ENCODE results near the gene SUFU.
"Not testable (repeated sequence)": the region's sequence is repeated elsewhere in the genome, so short reads cannot be mapped to it uniquely, and the experiment has no call there.

SUFU gene

DNA sequence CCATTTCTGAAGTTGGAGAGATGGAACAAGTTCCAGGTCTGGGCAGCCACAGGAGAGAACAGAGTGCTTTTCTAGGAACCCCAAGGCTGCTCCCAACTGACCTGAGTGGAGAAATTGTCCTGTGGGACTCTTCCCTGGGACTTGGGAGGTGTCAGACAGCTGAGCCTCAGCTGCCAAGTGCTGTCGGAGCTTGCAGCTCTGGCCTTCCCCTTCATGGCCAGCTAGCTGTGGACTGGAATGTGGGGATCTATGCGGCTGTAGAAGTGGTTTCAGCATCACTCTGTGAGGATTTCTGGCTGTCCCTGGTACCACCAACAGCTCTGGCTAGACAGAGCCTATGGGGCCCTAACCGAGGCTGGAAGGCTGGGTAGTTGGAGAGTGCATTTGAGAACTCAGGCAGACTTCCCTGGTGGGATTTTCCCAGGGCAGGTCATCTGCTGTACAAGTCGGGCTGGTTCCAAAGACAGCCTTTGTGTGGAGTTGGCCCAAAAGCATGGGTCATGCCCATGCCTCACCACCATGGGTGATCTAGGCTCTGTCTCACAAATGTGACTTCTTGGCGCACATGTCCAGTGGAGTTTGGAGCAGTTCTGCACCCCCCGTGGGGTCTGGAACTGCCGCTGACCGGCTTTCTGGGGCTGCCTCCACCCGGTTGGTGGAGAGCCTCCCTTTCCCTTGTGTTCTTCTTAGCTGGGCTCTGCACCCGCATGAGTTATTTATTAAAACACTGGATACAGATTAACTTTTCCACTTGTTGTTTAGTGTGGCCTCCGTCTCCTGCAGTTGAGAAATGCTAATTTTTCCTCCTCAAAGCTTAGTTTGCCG lies 10.9 kb downstream of the SUFU start:
- no peak for DNase-seq (ENCODE audit: low read depth in 3 of 3)

DNA sequence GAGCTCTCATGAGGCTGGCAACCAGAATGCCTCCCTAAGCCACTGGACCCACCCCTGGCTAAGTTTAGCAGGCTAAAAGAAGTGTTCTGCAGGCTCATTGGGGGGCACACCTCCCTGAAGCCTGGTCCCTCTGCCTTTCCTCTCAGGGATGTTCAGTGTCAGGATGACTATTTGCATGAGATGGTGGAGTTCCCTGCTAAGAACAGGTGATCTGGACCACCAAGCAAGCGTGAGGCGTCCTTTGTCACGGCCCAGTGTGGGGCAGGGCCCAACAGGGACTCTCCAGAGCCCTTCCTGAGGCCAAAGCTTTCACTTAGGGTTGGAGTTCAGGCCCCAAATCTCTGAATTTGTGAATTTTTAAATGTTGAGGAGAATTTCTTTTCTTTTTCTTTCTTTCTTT lies 12.0 kb downstream of the SUFU start:
- no peak for DNase-seq (ENCODE audit: low read depth in 3 of 3)

GRCh38 chr10:102517553-102517952 lies 13.8 kb downstream of the SUFU start:
- DNase-seq (ENCODE audit: low read depth in 3 of 3): no peak

GRCh38 chr10:102519246-102519825 lies 15.6 kb downstream of the SUFU start:
- DNase-seq (ENCODE audit: low read depth in 3 of 3): no peak

- DNase-seq (ENCODE audit: low read depth in 3 of 3): no peak
Measured at GRCh38 chr10:102522874-102523249, 19.1 kb downstream of the SUFU start.

- no peak for DNase-seq (ENCODE audit: low read depth in 3 of 3)
Measured at GRCh38 chr10:102523250-102524029, 19.7 kb downstream of the SUFU start.

- DNase-seq (ENCODE audit: low read depth in 3 of 3): no peak
Measured at GRCh38 chr10:102524746-102525145, 21.0 kb downstream of the SUFU start.

GRCh38 chr10:102527546-102527945 lies 23.8 kb downstream of the SUFU start:
- DNase-seq (ENCODE audit: low read depth in 3 of 3): no peak

- DNase-seq (ENCODE audit: low read depth in 3 of 3): no peak
Measured at GRCh38 chr10:102534333-102534732, 30.6 kb downstream of the SUFU start.

- DNase-seq (ENCODE audit: low read depth in 3 of 3): not testable (repeated sequence)
Measured at GRCh38 chr10:102534966-102535365, 31.2 kb downstream of the SUFU start.

DNA sequence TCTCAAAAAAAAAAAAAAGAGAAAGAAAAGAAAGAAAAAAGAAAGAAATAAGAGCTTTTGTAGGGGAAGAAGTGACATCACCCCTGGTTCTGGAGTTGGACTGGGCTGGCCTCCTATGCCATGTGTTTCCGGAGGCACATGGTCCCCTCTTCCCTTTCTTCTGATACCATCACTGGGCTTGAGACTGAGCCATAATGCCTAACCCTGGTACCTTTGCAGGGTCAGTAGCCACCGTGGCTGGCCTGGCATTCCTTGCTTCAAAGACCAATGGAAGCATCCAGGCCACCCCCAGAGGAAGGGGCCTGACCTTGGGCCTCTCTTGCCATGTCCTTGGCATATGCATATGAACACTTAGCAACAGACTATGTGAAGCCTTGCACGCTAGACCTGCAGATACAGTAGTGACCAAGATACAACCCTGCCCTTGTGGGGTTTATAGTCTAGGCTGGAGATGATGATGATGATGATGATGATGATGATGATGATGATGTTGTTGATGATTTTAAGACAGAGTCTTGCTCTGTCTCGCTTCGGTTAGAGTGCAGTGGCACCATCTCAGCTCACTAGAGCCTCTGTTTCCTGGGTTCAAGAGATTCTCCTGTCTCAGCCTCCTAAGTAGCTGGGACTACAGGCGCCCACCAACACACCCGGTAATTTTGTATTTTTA lies 31.8 kb downstream of the SUFU start:
- DNase-seq (ENCODE audit: low read depth in 3 of 3): no peak

DNA sequence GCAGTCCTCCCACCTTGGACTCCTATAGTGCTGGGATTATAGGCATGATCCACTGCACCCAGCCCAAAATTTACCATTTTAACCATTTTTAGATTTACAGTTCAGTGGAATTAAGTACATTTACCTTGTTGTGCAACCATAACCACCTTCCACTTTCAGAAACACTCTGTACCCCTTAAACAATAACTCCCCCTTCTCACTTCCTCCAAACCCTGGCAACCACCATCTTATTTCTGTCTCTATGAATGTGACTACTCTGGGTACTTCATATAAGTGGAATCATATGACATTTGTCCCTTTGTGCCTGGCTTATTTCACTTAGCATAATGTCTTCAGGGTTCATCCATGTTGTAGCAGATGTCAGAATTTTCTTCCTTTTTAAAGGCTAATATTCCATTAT lies 33.6 kb downstream of the SUFU start:
- DNase-seq (ENCODE audit: low read depth in 3 of 3): no peak

DNA sequence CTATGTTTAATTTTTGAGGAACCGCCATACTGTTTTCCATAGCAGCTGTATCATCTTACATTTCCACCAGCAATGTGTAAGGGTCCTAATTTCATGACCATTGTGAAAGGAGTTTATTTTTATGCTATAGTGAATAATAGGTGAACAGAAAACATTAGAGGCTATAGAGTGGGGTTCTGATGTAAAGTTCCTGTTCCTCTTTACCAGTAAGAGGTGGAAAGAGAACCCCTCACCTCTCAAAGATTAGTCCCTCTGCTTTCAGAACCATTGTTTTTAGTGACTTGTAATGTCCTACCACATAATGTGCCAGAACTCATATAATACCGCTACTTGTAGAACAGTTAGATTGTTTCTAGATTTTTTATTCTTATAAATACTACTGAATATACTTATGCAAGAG lies 34.2 kb downstream of the SUFU start:
- DNase-seq (ENCODE audit: low read depth in 3 of 3): no peak

DNA sequence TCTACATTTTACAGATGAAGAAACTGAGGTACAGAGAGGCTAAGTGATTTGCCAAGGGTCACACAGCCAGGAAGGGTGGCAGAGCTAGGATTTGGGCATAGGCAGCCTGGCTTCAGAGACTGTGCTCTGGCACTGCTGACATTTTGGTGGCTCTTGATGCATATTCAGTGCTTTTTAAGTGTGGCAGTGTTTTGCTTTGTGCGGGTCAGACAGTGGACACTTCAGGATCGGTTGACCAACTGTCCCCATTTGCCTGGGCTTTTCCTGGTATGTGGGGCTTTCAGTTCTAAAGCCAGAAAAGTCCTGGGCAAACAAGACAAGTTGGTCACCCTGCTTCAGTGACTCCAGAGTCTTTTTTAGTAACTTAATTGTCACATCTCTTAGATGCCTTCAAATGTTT lies 35.0 kb downstream of the SUFU start:
- no peak for DNase-seq (ENCODE audit: low read depth in 3 of 3)

DNA sequence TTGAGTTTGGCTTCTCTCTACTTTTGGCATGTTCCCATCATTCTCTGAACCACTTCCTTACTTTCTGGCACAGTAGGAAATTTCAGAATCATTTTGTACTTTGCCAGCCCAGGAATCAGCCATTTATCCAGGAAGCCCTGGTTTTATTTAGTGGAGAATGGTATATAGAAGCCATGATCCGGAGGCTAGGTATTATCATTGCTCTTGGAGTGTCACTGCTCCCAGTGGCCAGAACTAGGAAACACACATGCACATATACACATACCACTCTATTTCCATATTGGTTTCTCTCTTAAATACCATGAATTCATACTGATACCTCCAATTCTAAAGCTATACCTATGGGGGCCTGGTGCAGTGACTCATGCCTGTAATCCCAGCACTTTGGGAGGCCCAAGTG lies 36.3 kb downstream of the SUFU start:
- DNase-seq (ENCODE audit: low read depth in 3 of 3): no peak

DNA sequence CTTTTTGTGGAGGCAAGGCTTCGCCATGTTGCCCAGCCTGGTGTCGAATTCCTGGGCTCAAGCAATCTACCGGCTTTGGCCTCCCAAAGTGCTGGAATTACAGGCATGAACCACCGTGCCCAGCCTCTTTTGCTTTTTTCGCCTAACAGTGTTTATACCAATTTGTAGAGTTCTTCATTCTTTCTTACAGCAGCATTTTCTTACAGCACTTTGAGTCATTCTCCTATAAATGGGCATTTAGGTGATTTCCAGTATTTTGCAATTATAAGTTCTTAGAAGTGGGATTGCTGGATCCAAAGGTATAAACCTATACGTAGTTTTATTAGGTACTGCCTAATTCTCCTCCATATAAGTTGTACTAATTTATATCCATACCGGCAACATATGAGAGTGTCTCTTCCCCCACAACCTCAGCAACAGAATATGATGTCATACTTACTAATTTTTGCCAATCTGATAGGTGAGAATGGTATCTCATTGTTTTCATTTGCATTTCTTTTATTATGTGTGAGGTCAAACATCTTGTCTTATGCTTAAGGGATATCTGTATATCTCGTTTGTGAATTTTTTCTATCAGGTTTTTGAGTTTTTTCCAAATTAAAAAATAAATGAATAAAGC lies 39.1 kb downstream of the SUFU start:
- no peak for DNase-seq (ENCODE audit: low read depth in 3 of 3)

DNA sequence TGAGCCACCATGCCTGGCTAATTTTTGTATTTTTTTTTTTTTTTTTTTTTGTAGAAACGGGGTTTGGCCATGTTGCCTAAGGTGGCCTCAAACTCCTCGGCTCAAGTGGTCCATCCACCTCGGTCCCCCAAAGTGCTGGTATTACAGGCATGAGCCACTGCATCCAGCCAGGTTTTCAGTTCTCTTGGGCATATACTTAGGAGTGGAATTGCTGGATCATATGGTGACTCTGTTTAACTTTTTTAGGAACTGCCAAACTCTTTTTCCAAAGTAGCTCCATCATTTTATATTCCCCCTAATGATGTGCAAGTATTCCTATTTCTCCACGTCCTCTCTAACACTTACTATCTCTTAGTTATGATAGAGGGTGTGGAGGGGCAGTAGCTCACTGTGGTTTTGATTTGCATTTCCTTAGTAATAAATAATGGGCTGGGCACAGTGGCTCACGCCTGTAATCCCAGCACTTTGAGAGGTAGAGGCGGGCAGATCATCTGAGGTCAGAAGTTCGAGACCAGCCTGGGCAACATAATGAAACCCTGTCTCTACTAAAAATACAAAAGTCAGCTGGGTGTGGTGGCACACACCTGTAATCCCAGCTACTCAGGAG lies 41.6 kb downstream of the SUFU start:
- no peak for DNase-seq (ENCODE audit: low read depth in 3 of 3)

DNA sequence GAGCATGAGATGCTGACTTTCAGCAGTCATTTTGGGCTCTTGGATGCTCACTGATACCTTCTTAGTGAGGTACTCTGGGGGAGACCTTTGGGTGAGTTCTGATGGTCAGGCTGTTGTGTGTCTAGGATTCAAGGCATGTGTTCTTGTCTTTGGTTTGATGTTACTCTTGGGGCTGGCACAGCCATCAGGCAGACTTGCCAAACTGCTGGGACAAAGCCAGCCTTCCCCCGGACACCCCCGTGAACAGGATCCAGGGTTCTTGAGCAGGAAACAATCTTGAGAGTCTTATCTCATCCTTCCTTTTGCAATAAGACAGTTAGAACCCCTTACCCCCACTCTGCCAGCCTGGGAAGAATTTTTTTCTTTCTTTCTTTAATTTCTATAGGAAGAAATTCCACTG lies 42.2 kb downstream of the SUFU start:
- no peak for DNase-seq (ENCODE audit: low read depth in 3 of 3)

DNA sequence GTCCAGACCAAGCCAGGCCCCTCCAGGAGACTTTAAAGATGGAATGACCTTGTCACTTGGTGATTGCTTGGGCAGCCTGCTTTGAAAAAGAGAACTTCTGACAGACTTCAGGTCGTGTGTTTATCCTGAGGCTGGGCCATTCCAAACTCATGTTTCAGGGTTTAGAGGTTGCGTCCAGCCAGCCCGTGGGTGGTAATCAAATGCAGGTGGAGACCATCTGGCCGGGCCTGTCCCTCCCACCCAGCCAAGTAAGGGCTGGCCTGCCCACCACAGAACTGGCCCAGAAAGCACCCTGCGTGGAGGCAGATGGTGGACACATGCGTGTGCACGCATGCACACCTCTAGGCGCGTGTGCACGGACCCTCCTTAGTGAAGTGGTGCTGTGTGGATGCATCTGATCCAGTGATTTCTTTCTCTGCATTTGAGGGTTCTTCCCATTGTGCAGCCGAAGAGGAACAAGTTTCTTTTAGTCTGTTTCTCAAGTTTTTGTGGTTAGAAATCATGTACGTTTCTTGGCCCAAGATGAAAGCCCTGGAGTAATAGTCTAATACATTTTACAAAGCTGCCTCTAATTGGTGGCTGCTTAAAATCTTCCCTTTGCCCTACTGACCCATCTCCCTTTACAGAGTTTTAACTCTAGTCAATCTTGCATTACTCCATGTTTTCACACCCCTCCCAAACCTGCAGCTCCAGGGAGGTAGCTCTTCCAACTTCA lies 43.0 kb downstream of the SUFU start:
- DNase-seq (ENCODE audit: low read depth in 3 of 3): no peak

DNA sequence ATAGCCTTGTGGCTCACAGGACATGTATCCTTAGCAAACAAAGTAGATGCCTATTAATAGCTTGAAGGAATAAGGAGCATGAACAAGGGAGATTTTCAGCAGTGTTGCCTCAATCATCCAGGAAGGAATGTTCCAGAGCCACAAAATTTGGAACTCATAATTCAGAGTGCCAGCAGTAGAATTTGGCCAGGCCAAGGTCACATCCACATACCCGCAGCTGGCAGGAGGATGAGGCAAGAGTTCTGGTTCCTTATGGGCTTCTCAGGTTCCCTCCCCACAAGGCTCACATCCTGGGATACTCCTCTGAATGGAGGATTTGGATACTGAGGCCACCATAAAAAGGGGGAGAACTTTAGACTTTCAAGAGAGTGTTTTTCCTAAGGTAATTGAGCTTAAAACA lies 45.8 kb downstream of the SUFU start:
- DNase-seq (ENCODE audit: low read depth in 3 of 3): no peak

All from stimulated activated CD4-positive, alpha-beta T cell treated with anti-CD3 and anti-CD28 coated beads, TNF-alpha, amount 100 ng/mL, for 4 hours (primary cell).